Measurements from ENCODE around the gene CD247. TPM values are rescaled to one million over a fixed set of nuclear protein-coding genes. Genes with fewer than 3 reads are reported as not detected.

CD247 gene
- total and polyA plus RNA-seq, 9 of the 15 experiments (the other 6 are each of a cell fraction or from before 2014, with no cell fraction given): 0.08 to 0.42 (median 0.28) TPM; not detected in 5

DNA sequence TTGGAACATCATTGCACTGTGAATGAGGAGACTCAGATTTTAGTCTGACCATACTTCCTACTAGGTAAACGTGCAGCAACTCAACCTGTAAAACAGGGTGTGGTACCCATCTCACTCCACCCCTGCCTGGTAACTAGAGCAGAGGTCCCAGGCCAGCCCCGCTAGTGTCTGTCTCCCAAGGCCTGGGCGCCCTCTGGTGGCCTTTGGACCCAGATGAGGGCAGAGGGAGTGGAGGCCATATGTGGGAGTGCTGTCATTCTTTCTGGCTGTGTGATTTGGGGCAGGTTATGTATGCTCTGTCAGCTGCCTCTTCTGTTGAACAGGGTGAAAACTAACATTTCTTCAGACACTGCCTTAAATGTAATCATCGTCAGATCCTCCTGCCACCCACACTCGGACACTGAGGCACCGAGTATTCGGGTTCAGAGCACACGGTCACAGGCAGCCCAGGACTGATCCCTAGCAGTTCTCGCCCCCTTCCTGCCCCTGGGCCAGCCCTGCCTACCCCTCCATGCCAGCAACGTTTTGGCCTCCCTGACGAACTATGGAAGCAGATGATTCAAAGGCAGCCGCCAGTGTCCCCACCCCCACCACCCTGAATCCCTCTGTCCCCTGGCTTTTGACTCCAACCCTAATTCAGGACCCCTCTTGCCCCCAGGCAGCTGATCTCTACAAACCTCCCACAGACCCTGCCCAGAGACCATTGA is 76.0 kb downstream of the CD247 start (continued):
- TF ChIP-seq TFAP4 (CRISPR knock-in tag; IDR thresholded peaks at IDR 0.05; ENCODE audit: borderline replicate concordance): peak; percentile 81; the same call in 1 of the 2 replicates
- no peak for TF ChIP-seq ZNF282 (CRISPR knock-in tag; IDR thresholded peaks at IDR 0.05)
- TF ChIP-seq RAD21 (CRISPR knock-in tag; conservative IDR thresholded peaks at IDR 0.05 in 1 of 2, IDR thresholded peaks at IDR 0.05 in 1 of 2): peak; percentile 99 to 100
- TF ChIP-seq ZFP36 (IDR thresholded peaks at IDR 0.05; ENCODE audit: low read depth, low read length, partially characterized antibody): peak; percentile 47
- peak; percentile 39; the same call in 1 of the 2 replicates for TF ChIP-seq SP1 (CRISPR knock-in tag; IDR thresholded peaks at IDR 0.05)
- TF ChIP-seq CC2D1A (IDR thresholded peaks at IDR 0.05): peak; percentile 81
- TF ChIP-seq, protein P1, sequence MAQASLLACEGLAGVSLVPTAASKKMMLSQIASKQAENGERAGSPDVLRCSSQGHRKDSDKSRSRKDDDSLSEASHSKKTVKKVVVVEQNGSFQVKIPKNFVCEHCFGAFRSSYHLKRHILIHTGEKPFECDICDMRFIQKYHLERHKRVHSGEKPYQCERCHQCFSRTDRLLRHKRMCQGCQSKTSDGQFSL (CRISPR knock-in tag; IDR thresholded peaks at IDR 0.05): 0 out of 2 replicates have a peak, but pooled peaks have one; percentile 27
- TF ChIP-seq, protein P1 (tag; IDR thresholded peaks at IDR 0.05): no peak
- TF ChIP-seq SOX6 (IDR thresholded peaks at IDR 0.05): peak; percentile 36; the same call in 1 of the 2 replicates
- TF ChIP-seq FOXA1 (IDR thresholded peaks at IDR 0.05; ENCODE audit: borderline replicate concordance): no peak
- TF ChIP-seq, protein P2, sequence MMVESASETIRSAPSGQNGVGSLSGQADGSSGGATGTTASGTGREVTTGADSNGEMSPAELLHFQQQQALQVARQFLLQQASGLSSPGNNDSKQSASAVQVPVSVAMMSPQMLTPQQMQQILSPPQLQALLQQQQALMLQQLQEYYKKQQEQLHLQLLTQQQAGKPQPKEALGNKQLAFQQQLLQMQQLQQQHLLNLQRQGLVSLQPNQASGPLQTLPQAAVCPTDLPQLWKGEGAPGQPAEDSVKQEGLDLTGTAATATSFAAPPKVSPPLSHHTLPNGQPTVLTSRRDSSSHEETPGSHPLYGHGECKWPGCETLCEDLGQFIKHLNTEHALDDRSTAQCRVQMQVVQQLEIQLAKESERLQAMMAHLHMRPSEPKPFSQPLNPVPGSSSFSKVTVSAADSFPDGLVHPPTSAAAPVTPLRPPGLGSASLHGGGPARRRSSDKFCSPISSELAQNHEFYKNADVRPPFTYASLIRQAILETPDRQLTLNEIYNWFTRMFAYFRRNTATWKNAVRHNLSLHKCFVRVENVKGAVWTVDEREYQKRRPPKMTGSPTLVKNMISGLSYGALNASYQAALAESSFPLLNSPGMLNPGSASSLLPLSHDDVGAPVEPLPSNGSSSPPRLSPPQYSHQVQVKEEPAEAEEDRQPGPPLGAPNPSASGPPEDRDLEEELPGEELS (CRISPR knock-in tag; IDR thresholded peaks at IDR 0.05; ENCODE audit: borderline replicate concordance): no peak
- 0 out of 4 replicates have a peak, but pooled peaks of 1 of the 2 experiments have one; percentile 38 for TF ChIP-seq NONO (IDR thresholded peaks at IDR 0.05; ENCODE audit: low read depth in 2 of 2, low read length in 1 of 2)
- peak; percentile 31; the same call in 1 of the 2 replicates for TF ChIP-seq ATF7 (IDR thresholded peaks at IDR 0.05)
- peak; percentile 98 for TF ChIP-seq ARID2 (IDR thresholded peaks at IDR 0.05)
- TF ChIP-seq TOE1 (IDR thresholded peaks at IDR 0.05; ENCODE audit: borderline replicate concordance): 0 out of 2 replicates have a peak, but pooled peaks have one; percentile 30
- TF ChIP-seq TOE1 (CRISPR knock-in tag; IDR thresholded peaks at IDR 0.05; ENCODE audit: borderline replicate concordance, low read depth): no peak
- peak; percentile 74 for TF ChIP-seq MYNN (IDR thresholded peaks at IDR 0.05)
- TF ChIP-seq MYNN (CRISPR knock-in tag; IDR thresholded peaks at IDR 0.05): no peak
- TF ChIP-seq CTCF (IDR thresholded peaks at IDR 0.05 in 2 of 3, conservative IDR thresholded peaks at IDR 0.05 in 1 of 3; ENCODE audit: insufficient read depth in 2 of 3, low read depth in 1 of 3, low read length in 3 of 3): peak; percentile 96 to 98 (median 97)
- TF ChIP-seq, protein P3, sequence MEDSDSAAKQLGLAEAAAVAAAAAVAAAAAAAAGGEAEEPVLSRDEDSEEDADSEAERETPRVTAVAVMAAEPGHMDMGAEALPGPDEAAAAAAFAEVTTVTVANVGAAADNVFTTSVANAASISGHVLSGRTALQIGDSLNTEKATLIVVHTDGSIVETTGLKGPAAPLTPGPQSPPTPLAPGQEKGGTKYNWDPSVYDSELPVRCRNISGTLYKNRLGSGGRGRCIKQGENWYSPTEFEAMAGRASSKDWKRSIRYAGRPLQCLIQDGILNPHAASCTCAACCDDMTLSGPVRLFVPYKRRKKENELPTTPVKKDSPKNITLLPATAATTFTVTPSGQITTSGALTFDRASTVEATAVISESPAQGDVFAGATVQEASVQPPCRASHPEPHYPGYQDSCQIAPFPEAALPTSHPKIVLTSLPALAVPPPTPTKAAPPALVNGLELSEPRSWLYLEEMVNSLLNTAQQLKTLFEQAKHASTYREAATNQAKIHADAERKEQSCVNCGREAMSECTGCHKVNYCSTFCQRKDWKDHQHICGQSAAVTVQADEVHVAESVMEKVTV (CRISPR knock-in tag; IDR thresholded peaks at IDR 0.05): peak; percentile 98
